SK-N-SH (cell line): ENCODE results near the gene ERRFI1. TPM values are rescaled to one million over a fixed set of nuclear protein-coding genes. Genes with fewer than 3 reads are reported as not detected.

ENCODE experiments used
- CTCF ChIA-PET: fragments of 300-600, 350-600 bp; formaldehyde crosslinking; extraction: SDS; loops from one replicate; lab custom pipeline; 2021; lab: Yijun Ruan, JAX
- POLR2A ChIA-PET: fragments of 350-600 bp; sonication (Branson Sonifier 250); formaldehyde crosslinking; extraction: SDS; loops from one replicate; lab custom pipeline; 2020; ENCODE audit warnings: antibody characterized with exemption, inconsistent platforms; lab: Yijun Ruan, JAX
- DNase-seq: peaks from one replicate; pipeline ENCODE4 v3.0.0; 2012
- H2AFZ ChIP-seq: fragments of 200-600 bp; sonication (generic); 2 replicates; pipeline ENCODE4 v1.8.1; 2016; ENCODE audit warnings: antibody characterized with exemption, mild to moderate bottlenecking, low read depth
- H3F3A ChIP-seq: fragments of 200-600 bp; sonication (generic); replicated peaks from 2 replicates; pipeline ENCODE3; 2016; ENCODE audit warnings: antibody characterized with exemption, mild to moderate bottlenecking; ENCODE audit not compliant: insufficient read depth
- H3K27ac ChIP-seq, 2 experiments: fragments of 200-500 bp in 1 of 2; fragments of 200-600 bp in 1 of 2; sonication (Bioruptor generic) in 1 of 2; sonication (generic), shearing (Covaris generic) in 1 of 2; 2 replicates each; pipeline versions ENCODE4 v1.5.1 to v1.6.1; 2014 to 2016; ENCODE audit warnings: low read depth in 2 of 2, inconsistent platforms in 1 of 2, low read length in 1 of 2, mild to moderate bottlenecking in 1 of 2, mixed read lengths in 1 of 2
- H3K27me3 ChIP-seq: fragments of 200-600 bp; sonication (generic), shearing (Covaris generic); 2 replicates; pipeline ENCODE4 v1.6.1; 2016; ENCODE audit warnings: mixed run types; ENCODE audit not compliant: insufficient read depth
- H3K36me3 ChIP-seq, 2 experiments: fragments of 200-500 bp in 1 of 2; fragments of 200-600 bp in 1 of 2; sonication (Bioruptor generic) in 1 of 2; sonication (generic) in 1 of 2; replicated peaks in 1 of 2; 2 replicates each; pipeline versions ENCODE3 to v1.5.1; 2014 to 2016; ENCODE audit warnings: low read length in 1 of 2, mild to moderate bottlenecking in 1 of 2; ENCODE audit not compliant: insufficient read depth in 2 of 2, control insufficient read depth in 1 of 2
- H3K4me1 ChIP-seq, 2 experiments: fragments of 200-500 bp in 1 of 2; fragments of 200-600 bp in 1 of 2; sonication (Bioruptor generic) in 1 of 2; sonication (generic), shearing (Covaris generic) in 1 of 2; 2 replicates each; pipeline versions ENCODE4 v1.5.1 to v1.6.1; 2014 to 2016; ENCODE audit warnings: low read depth in 1 of 2, low read length in 1 of 2, mixed run types in 1 of 2; ENCODE audit not compliant: insufficient read depth in 2 of 2, control insufficient read depth in 1 of 2
- H3K4me2 ChIP-seq: fragments of 200-600 bp; sonication (generic), shearing (Covaris generic); 2 replicates; pipeline ENCODE4 v1.6.1; 2017; ENCODE audit warnings: mixed run types
- H3K4me3 ChIP-seq, 2 experiments: fragments of 200-500 bp in 1 of 2; fragments of 200-600 bp in 1 of 2; sonication (Bioruptor generic) in 1 of 2; sonication (generic), shearing (Covaris generic) in 1 of 2; 2 replicates each; pipeline versions ENCODE4 v1.5.1 to v1.8.1; 2014 to 2016; ENCODE audit warnings: low read depth in 2 of 2, inconsistent platforms in 1 of 2, low read length in 1 of 2, mild to moderate bottlenecking in 1 of 2, mixed read lengths in 1 of 2, moderate library complexity in 1 of 2
- H3K79me2 ChIP-seq: fragments of 200-600 bp; sonication (generic); 2 replicates; pipeline ENCODE4 v1.8.1; 2017; ENCODE audit warnings: mild to moderate bottlenecking; ENCODE audit not compliant: insufficient read depth
- H3K9ac ChIP-seq: fragments of 200-600 bp; sonication (generic); 2 replicates; pipeline ENCODE4 v1.6.1; 2017; ENCODE audit warnings: mixed run types
- H3K9me2 ChIP-seq: fragments of 200-600 bp; sonication (generic); 2 replicates; pipeline ENCODE4 v1.6.1; 2017; ENCODE audit warnings: mixed run types
- H3K9me3 ChIP-seq: fragments of 200-600 bp; sonication (generic); 2 replicates; pipeline ENCODE4 v1.6.1; 2017; ENCODE audit warnings: mixed run types, mild to moderate bottlenecking, moderate library complexity
- H4K20me1 ChIP-seq: fragments of 200-600 bp; sonication (generic); 2 replicates; pipeline ENCODE4 v1.6.1; 2017; ENCODE audit warnings: mild to moderate bottlenecking, mixed run types; ENCODE audit not compliant: insufficient read depth
- CHD2 ChIP-seq: fragments of 150-350 bp; IDR thresholded peaks from 2 replicates; pipeline ENCODE4 v1.6.1; 2018; ENCODE audit warnings: low read length; ENCODE audit not compliant: partially characterized antibody
- ELF1 ChIP-seq: IDR thresholded peaks from 2 replicates; pipeline ENCODE4 v1.4.0; 2012
- EP300 ChIP-seq, 2 experiments: IDR thresholded peaks; 2 replicates each; pipeline versions ENCODE4 v1.4.0 to v1.6.1; 2012; ENCODE audit warnings: borderline replicate concordance in 1 of 2, low read depth in 1 of 2, low read length in 1 of 2
- EZH2phosphoT487 ChIP-seq: fragments of 200-600 bp; sonication (generic); IDR thresholded peaks from 2 replicates; pipeline ENCODE4 v1.6.1; 2017; ENCODE audit warnings: low read depth, mixed run types, mild to moderate bottlenecking, antibody characterized with exemption, moderate library complexity, borderline replicate concordance
- FOSL2 ChIP-seq: IDR thresholded peaks from 2 replicates; pipeline ENCODE4 v1.4.0; 2012; ENCODE audit warnings: low read depth, mild to moderate bottlenecking, moderate library complexity, borderline replicate concordance
- FOXJ3 ChIP-seq: sonication (generic); formaldehyde crosslinking; IDR thresholded peaks from 2 replicates; pipeline ENCODE4 v1.5.1; 2020; ENCODE audit warnings: mild to moderate bottlenecking, missing genetic modification reagents
- JUND ChIP-seq: IDR thresholded peaks from 2 replicates; pipeline ENCODE4 v1.4.0; 2012
- NFIC ChIP-seq: IDR thresholded peaks from 2 replicates; pipeline ENCODE4 v1.4.0; 2012; ENCODE audit warnings: borderline replicate concordance
- POLR2AphosphoS5 ChIP-seq: IDR thresholded peaks from 2 replicates; pipeline ENCODE4 v1.6.1; 2012; ENCODE audit warnings: low read depth, low read length
- RCOR1 ChIP-seq: fragments of 150-350 bp; IDR thresholded peaks from 2 replicates; pipeline ENCODE4 v1.6.1; 2017; ENCODE audit warnings: antibody characterized with exemption, low read length
- RFX5 ChIP-seq: IDR thresholded peaks from 2 replicates; pipeline ENCODE4 v1.6.1; 2012; ENCODE audit warnings: mild to moderate bottlenecking, improper control_type of control experiment, low read length
- SMC3 ChIP-seq: IDR thresholded peaks from 2 replicates; pipeline ENCODE4 v1.6.1; 2012; ENCODE audit warnings: low read depth, low read length, improper control_type of control experiment
- TEAD4 ChIP-seq: IDR thresholded peaks from 2 replicates; pipeline ENCODE4 v1.4.0; 2012; ENCODE audit warnings: mild to moderate bottlenecking, borderline replicate concordance; ENCODE audit not compliant: insufficient read depth
- WGBS: methylation state at CpG from one replicate; pipeline ENCODE4 v1.1.6; 2017; ENCODE audit warnings: low lambda C conversion rate; 5-methylcytosine and 5-hydroxymethylcytosine counted together
- polyA plus RNA-seq, 3 experiments: library from polyadenylated mRNA; depleted of rRNA; stranded (reverse); fragments of >200 nt; gene quantifications; 2 replicates each; pipeline ENCODE4 v1.2.3, GENCODE V29; 2012
- TF ChIP-seq, protein P1 (sequence below): fragments of 200-600 bp; sonication (generic); IDR thresholded peaks from 2 replicates; pipeline ENCODE4 v1.6.1; 2017; ENCODE audit warnings: antibody characterized with exemption, mild to moderate bottlenecking, moderate library complexity
- TF ChIP-seq, protein P2 (sequence below): IDR thresholded peaks from 2 replicates; pipeline ENCODE4 v1.4.0; 2012; ENCODE audit warnings: low read depth, borderline replicate concordance
- TF ChIP-seq, protein P3 (sequence below): fragments of 150-350 bp; IDR thresholded peaks from 2 replicates; pipeline ENCODE4 v1.6.1; 2016; ENCODE audit warnings: mild to moderate bottlenecking, low read depth, low read length
- TF ChIP-seq, protein P4 (sequence below): IDR thresholded peaks from 2 replicates; pipeline ENCODE4 v1.6.1; 2012; ENCODE audit warnings: mild to moderate bottlenecking, low read depth, low read length, moderate library complexity

The ERRFI1 gene
- polyA plus RNA-seq, 1 of the 3 experiments (the other 2 are of a cell fraction), result 65.6 TPM

DNA sequence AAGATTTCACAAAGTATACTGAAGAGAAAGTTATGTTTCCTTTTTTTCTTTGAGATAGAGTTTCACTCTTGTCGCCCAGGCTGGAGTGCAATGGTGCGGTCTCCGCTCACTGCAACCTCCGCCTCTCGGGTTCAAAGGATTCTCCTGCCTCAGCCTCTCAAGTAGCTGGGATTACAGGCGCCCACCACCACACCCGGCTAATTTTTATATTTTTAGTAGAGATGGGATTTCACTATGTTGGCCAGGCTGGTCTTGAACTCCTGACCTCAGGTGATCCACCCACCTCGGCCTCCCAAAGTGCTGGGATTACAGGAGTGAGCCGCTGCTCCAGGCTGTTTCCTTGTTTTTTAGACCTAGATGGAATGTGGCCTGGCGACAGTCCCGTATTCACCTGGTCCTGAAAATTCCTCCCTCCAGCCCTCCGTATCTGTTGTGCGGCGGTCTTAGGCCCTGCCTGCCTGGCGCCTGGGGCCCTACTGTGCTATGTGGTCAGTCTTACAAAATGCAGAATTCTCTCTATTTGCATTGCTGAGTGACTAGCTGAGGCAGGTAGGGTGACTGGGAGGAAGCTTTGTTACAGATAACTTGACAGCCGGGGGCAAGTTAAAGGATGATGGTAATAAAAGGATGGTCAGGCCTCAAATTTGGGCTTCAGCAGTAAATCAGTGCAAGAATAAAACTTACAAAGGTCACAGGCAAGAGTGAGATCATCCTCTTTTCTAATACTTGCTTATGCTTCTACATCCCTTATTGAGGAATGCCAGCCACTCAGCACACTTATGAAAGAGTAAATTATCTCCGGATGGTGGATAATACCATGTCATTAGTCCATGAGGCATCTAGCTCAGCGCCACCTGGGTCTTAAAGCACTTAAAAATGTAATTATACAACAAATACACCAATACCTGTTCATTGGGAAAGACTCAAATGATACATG, 34.3 kb downstream of the ERRFI1 start:
- WGBS, result 93% methylated on average over 18 of the region's 18 CpGs
- DNase-seq, result no peak
- ChIA-PET POLR2A (no interaction called here), CTCF (interaction anchor here (0.7 to 1.9 kb wide), 3 partner anchors 23 to 323 kb away, joined by 3 to 6 read pairs (median 4); no protein-coding TSS in a partner anchor)
- H3F3A ChIP-seq, result no peaks in the 10 kb centered on the region
- no peak overlapping the region for H2AFZ ChIP-seq
- no peak overlapping the region for H3K9ac ChIP-seq
- H3K4me3 ChIP-seq, result no peak overlapping the region
- TF ChIP-seq RCOR1, result no peak
- TF ChIP-seq, protein P1, sequence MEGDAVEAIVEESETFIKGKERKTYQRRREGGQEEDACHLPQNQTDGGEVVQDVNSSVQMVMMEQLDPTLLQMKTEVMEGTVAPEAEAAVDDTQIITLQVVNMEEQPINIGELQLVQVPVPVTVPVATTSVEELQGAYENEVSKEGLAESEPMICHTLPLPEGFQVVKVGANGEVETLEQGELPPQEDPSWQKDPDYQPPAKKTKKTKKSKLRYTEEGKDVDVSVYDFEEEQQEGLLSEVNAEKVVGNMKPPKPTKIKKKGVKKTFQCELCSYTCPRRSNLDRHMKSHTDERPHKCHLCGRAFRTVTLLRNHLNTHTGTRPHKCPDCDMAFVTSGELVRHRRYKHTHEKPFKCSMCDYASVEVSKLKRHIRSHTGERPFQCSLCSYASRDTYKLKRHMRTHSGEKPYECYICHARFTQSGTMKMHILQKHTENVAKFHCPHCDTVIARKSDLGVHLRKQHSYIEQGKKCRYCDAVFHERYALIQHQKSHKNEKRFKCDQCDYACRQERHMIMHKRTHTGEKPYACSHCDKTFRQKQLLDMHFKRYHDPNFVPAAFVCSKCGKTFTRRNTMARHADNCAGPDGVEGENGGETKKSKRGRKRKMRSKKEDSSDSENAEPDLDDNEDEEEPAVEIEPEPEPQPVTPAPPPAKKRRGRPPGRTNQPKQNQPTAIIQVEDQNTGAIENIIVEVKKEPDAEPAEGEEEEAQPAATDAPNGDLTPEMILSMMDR, result no peak
- TF ChIP-seq, protein P2, sequence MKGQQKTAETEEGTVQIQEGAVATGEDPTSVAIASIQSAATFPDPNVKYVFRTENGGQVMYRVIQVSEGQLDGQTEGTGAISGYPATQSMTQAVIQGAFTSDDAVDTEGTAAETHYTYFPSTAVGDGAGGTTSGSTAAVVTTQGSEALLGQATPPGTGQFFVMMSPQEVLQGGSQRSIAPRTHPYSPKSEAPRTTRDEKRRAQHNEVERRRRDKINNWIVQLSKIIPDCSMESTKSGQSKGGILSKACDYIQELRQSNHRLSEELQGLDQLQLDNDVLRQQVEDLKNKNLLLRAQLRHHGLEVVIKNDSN, result no peak
- TF ChIP-seq FOSL2, result no peak
- TF ChIP-seq RFX5, result no peak
- TF ChIP-seq, protein P3, sequence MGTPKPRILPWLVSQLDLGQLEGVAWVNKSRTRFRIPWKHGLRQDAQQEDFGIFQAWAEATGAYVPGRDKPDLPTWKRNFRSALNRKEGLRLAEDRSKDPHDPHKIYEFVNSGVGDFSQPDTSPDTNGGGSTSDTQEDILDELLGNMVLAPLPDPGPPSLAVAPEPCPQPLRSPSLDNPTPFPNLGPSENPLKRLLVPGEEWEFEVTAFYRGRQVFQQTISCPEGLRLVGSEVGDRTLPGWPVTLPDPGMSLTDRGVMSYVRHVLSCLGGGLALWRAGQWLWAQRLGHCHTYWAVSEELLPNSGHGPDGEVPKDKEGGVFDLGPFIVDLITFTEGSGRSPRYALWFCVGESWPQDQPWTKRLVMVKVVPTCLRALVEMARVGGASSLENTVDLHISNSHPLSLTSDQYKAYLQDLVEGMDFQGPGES, result no peak
- no peak for TF ChIP-seq TEAD4
- TF ChIP-seq JUND, result no peak
- no peak for TF ChIP-seq EP300 (IDR thresholded peaks at IDR 0.05; ENCODE audit: borderline replicate concordance in 1 of 2, low read depth in 1 of 2, low read length in 1 of 2)
- TF ChIP-seq NFIC, result no peak
- no peak for TF ChIP-seq ELF1
- TF ChIP-seq FOXJ3 (CRISPR knock-in tag), result no peak
- no peak for TF ChIP-seq POLR2AphosphoS5
- no peak for TF ChIP-seq EZH2phosphoT487
- TF ChIP-seq, protein P4, sequence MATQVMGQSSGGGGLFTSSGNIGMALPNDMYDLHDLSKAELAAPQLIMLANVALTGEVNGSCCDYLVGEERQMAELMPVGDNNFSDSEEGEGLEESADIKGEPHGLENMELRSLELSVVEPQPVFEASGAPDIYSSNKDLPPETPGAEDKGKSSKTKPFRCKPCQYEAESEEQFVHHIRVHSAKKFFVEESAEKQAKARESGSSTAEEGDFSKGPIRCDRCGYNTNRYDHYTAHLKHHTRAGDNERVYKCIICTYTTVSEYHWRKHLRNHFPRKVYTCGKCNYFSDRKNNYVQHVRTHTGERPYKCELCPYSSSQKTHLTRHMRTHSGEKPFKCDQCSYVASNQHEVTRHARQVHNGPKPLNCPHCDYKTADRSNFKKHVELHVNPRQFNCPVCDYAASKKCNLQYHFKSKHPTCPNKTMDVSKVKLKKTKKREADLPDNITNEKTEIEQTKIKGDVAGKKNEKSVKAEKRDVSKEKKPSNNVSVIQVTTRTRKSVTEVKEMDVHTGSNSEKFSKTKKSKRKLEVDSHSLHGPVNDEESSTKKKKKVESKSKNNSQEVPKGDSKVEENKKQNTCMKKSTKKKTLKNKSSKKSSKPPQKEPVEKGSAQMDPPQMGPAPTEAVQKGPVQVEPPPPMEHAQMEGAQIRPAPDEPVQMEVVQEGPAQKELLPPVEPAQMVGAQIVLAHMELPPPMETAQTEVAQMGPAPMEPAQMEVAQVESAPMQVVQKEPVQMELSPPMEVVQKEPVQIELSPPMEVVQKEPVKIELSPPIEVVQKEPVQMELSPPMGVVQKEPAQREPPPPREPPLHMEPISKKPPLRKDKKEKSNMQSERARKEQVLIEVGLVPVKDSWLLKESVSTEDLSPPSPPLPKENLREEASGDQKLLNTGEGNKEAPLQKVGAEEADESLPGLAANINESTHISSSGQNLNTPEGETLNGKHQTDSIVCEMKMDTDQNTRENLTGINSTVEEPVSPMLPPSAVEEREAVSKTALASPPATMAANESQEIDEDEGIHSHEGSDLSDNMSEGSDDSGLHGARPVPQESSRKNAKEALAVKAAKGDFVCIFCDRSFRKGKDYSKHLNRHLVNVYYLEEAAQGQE, result no peak
- TF ChIP-seq SMC3, result no peak
- no peak for TF ChIP-seq CHD2
- no peak overlapping the region for H3K4me2 ChIP-seq
- H4K20me1 ChIP-seq, result no peaks in the 10 kb centered on the region
- no peaks in the 10 kb centered on the region for H3K9me2 ChIP-seq
- no peaks in the 10 kb centered on the region for H3K36me3 ChIP-seq
- no peaks in the 10 kb centered on the region for H3K27me3 ChIP-seq
- no peaks in the 10 kb centered on the region for H3K9me3 ChIP-seq
- H3K79me2 ChIP-seq, result no peaks in the 10 kb centered on the region
- no peak overlapping the region for H3K27ac ChIP-seq
- H3K4me1 ChIP-seq, result no peaks in the 10 kb centered on the region
